OCI-LY7 (cell line): ENCODE measurements around the gene MAP2K1.

Experiments used
- EZH2phosphoT487 ChIP-seq: fragments of 200-600 bp; sonication (generic); IDR thresholded peaks from 2 replicates; pipeline ENCODE4 v1.6.1; 2018; ENCODE audit warnings: low read depth, borderline replicate concordance, mild to moderate bottlenecking, mixed run types, antibody characterized with exemption, low read length, moderate library complexity, mixed read lengths
- TF ChIP-seq, protein P1 (sequence below): fragments of 200-600 bp; sonication (generic); conservative IDR thresholded peaks from 2 replicates; pipeline ENCODE4 v1.5.1; 2014; ENCODE audit warnings: mild to moderate bottlenecking, antibody characterized with exemption, low read length, moderate library complexity, mixed read lengths

DNA sequence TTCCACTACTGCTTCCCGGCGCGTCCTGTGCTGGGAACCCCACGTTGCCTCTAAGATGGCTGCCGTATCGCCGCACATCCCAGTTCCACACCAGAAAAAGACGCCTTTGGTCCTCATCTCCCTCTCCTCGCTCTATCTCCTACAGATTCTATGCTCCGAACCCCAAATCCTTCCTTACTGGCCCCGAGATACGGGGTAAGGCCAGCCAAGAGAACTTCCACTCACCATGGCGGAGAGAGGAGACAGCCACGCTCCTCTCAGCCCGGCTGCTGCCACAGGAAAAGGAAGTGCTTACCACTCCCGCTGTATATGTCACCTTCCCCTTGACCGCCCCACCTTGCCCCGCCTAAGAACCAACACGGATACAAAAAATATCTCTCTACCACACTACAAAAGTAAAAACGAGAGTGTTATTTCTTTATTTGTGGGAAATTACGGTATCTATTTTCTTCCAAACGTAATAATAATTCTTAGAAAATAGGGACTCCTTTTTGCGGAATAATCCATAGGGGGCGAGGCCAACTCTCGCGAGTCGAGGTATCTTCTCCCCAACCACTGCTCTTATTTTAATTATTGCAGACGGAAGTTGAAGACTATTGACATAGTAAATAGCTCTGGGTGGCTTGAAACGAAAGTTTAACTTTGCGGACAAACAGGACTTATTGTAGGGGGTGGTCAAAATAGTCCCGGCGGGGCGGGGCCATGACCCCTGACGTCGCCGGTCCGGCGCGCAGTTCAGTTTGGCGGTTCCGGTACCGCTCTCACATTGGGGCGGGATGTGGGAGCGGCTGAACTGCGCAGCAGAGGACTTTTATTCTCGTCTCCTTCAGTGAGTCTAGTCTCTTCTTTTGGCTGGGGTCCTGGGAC is 118.1 kb downstream of the MAP2K1 start, which contains the start of the genes RPL4 and ZWILCH:
- TF ChIP-seq, protein P1, sequence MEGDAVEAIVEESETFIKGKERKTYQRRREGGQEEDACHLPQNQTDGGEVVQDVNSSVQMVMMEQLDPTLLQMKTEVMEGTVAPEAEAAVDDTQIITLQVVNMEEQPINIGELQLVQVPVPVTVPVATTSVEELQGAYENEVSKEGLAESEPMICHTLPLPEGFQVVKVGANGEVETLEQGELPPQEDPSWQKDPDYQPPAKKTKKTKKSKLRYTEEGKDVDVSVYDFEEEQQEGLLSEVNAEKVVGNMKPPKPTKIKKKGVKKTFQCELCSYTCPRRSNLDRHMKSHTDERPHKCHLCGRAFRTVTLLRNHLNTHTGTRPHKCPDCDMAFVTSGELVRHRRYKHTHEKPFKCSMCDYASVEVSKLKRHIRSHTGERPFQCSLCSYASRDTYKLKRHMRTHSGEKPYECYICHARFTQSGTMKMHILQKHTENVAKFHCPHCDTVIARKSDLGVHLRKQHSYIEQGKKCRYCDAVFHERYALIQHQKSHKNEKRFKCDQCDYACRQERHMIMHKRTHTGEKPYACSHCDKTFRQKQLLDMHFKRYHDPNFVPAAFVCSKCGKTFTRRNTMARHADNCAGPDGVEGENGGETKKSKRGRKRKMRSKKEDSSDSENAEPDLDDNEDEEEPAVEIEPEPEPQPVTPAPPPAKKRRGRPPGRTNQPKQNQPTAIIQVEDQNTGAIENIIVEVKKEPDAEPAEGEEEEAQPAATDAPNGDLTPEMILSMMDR = no peak
- no peak for TF ChIP-seq EZH2phosphoT487
